Glutamatergic neuron (in vitro differentiated cells): Measurements from ENCODE around the gene KCTD2. TPM values are rescaled to one million over a fixed set of nuclear protein-coding genes. Genes with fewer than 3 reads are reported as not detected.

Experiments used
- DNase-seq: peaks from one replicate; pipeline ENCODE4 v3.0.0; 2022
- H3K27ac Mint-ChIP-seq: one replicate; pipeline ENCODE4 v1.8.0; 2020; ENCODE audit warnings: mild to moderate bottlenecking, mixed read lengths, inconsistent platforms; ENCODE audit not compliant: unreplicated experiment
- H3K27me3 Mint-ChIP-seq: one replicate; pipeline ENCODE4 v1.8.0; 2020; ENCODE audit warnings: mild to moderate bottlenecking, moderate library complexity, mixed read lengths, inconsistent platforms; ENCODE audit not compliant: unreplicated experiment
- H3K36me3 Mint-ChIP-seq: one replicate; pipeline ENCODE4 v1.8.0; 2020; ENCODE audit warnings: mild to moderate bottlenecking, mixed read lengths, inconsistent platforms; ENCODE audit not compliant: unreplicated experiment
- H3K4me1 Mint-ChIP-seq: one replicate; pipeline ENCODE4 v1.8.0; 2020; ENCODE audit warnings: mild to moderate bottlenecking, low read depth, mixed read lengths, inconsistent platforms; ENCODE audit not compliant: unreplicated experiment
- H3K4me3 Mint-ChIP-seq: one replicate; pipeline ENCODE4 v1.8.0; 2020; ENCODE audit warnings: mild to moderate bottlenecking, mixed read lengths, inconsistent platforms; ENCODE audit not compliant: unreplicated experiment
- H3K9me3 Mint-ChIP-seq: one replicate; pipeline ENCODE4 v1.8.0; 2020; ENCODE audit warnings: mild to moderate bottlenecking, moderate library complexity, mixed read lengths, inconsistent platforms; ENCODE audit not compliant: unreplicated experiment
- total RNA-seq: library from RNA; stranded (reverse); fragmentation: NEBNext Ultra II Directional; extraction: Animal tissue kit (Norgen Biotek cat#: 25700); gene quantifications from one replicate; pipeline ENCODE4 v1.2.1, GENCODE V29; 2021; ENCODE audit not compliant: unreplicated experiment
- TF ChIP-seq, protein P1 (sequence below): fragments of 200-600 bp; sonication (generic); IDR thresholded peaks from one replicate; pipeline ENCODE4 v1.5.0; 2021; ENCODE audit not compliant: partially characterized antibody, unreplicated experiment

Gene KCTD2
- total RNA-seq, 1 donor from 2014 or later: 23.4 TPM

DNA sequence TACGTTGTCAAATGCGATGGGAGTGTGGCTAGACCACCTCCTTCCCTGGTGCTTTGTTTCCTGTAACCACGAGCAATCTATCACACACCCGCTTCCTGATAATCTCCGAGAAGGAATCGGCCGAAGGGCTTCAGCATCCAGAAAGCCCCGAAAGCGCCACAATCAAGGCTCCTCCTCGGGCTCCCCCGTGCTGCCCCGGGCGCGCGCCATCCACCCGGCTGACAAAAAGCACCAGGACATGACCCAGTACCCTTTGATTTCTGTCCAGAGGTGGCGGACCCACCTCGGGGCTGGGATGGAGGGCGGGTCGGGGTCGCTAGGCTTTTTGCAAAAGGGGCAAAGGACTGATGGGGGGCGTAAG, 62.0 kb downstream of the KCTD2 start:
- Mint-ChIP-seq H3K36me3 (no peaks in the 10 kb centered on the region), H3K4me1 (peaks cover under 1% of the 10 kb centered on the region), H3K4me3 (peak overlapping the region; percentile 88), H3K9me3 (peaks cover 6% of the 10 kb centered on the region), H3K27ac (no peak overlapping the region), H3K27me3 (peaks cover 8% of the 10 kb centered on the region)
- TF ChIP-seq, protein P1, sequence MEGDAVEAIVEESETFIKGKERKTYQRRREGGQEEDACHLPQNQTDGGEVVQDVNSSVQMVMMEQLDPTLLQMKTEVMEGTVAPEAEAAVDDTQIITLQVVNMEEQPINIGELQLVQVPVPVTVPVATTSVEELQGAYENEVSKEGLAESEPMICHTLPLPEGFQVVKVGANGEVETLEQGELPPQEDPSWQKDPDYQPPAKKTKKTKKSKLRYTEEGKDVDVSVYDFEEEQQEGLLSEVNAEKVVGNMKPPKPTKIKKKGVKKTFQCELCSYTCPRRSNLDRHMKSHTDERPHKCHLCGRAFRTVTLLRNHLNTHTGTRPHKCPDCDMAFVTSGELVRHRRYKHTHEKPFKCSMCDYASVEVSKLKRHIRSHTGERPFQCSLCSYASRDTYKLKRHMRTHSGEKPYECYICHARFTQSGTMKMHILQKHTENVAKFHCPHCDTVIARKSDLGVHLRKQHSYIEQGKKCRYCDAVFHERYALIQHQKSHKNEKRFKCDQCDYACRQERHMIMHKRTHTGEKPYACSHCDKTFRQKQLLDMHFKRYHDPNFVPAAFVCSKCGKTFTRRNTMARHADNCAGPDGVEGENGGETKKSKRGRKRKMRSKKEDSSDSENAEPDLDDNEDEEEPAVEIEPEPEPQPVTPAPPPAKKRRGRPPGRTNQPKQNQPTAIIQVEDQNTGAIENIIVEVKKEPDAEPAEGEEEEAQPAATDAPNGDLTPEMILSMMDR: no peak
- DNase-seq: no peak

DNA sequence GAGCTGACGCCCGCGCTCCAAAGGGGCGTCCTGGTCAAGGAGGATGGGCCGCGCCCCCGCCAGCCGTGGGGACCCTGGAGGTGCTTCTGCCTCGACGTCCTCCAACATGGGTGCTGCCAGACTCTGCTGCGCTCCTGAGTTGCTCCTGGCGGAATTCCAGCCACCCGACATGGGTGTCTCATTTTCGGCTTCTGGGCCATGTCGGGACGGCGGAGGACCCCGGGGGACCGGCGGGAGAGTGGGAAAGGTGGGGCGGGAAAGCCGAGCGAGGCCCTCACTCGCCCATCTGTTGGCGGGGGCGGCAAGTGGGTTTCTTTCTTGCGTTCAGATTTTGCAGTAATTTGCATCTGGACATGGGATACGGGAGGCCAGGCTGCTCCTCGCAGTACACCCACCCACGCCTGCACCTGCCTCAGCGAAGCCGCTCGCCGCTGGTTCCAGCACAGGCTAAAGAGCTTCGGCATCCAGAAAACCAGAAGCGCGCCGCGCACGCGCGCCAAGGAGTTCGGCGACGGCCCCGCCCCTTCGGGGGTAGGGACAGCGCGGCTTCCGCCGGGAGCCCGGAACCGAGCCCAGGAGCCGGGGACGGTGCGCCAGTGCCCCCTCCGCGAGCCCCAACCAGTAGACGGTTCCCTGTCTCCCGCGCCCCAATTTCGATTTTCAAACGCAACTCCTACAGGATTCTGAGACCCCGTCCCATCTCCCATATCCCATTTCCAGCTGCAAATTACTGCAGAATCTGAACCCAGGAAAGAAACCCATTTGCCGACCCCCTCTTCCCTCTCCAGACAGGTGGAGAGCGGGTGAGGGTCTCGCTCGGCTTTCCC, 62.6 kb downstream of the KCTD2 start, which contains the start of gene ARMC7:
Gene ARMC7 (plus strand): TSS at position 563 of the 827 bp plus-strand sequence. CDS start 320 bp downstream, outside the sequence.
- Mint-ChIP-seq H3K4me3 (peak within 1 kb of the TSS; percentile 88), H3K4me1 (peaks cover 2% of the 10 kb centered on the region)
- TF ChIP-seq, protein P1: no peak

DNA sequence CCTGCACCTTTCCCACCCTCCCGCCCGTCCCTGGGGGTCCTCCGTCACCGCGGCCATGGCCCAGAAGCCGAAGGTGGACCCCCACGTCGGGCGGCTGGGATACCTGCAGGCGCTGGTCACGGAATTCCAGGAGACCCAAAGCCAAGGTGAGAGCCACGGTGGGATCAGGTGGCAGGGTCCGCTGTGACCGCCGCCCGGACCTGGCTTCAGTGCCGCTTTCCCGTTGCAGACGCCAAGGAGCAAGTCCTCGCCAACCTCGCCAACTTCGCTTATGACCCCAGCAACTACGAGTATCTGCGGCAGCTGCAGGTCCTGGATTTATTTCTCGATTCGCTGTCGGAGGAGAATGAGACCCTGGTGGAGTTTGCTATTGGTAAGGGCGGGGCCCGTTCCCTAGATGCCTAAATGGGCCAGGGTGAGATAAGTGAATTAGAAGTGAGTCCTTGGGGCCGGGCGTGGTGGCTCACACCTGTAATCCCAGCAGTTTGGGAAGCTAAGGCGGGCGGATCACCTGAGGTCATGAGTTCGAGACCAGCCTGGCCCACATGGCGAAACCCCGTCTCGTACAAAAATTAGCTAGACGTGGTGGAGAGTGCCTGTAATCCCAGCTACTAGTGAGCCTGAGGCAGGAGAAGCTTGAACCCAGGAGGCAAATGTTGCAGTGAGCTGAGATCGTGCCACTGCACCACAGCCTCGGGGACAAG, 63.4 kb downstream of the KCTD2 start:
- TF ChIP-seq, protein P1: no peak
- H3K36me3 Mint-ChIP-seq: no peaks in the 10 kb centered on the region
- H3K27me3 Mint-ChIP-seq: peaks cover 6% of the 10 kb centered on the region
- no peak for DNase-seq
- peaks cover 2% of the 10 kb centered on the region for H3K4me1 Mint-ChIP-seq
- peaks cover 6% of the 10 kb centered on the region for H3K9me3 Mint-ChIP-seq
- H3K27ac Mint-ChIP-seq: no peak overlapping the region
- peak overlapping the region; percentile 88 for H3K4me3 Mint-ChIP-seq

More for the DNA sequence above, 62.6 kb downstream of the KCTD2 start, which contains the start of gene ARMC7:
- Mint-ChIP-seq H3K27ac (no peak within 1 kb of the TSS), H3K27me3 (peaks cover 6% of the 10 kb centered on the region), H3K36me3 (no peaks in the 10 kb centered on the region), H3K9me3 (peaks cover 6% of the 10 kb centered on the region)
- DNase-seq: peak; percentile 91

DNA sequence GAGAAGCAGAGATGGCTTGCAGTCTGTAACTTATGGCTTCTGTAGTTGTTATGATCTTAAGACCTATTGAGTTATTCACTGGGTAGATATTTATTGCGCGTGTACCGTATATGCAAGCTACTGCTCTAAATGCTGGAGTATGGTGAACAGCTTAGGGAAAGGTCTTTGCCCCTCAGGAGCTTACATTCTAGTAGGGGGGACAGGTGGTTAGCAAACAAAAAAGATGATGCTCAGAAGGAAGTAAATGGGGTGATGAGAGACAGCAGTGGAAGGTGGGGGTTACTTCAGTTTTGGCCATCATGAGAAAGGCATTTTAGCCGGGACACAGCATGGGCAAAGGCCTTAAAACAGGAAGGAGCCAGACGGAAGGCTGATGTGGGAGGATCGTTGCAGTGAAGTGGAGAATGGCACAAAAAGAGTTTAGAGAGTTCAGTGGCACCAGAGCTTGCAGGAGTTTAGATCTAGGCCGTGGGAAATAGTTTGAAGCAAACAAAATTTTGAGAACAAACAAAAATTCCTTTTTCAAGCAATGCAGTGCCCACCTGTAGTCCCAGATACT, 64.8 kb downstream of the KCTD2 start:
- H3K36me3 Mint-ChIP-seq: no peaks in the 10 kb centered on the region
- peak overlapping the region; percentile 25 for H3K4me3 Mint-ChIP-seq
- H3K4me1 Mint-ChIP-seq: peaks cover 2% of the 10 kb centered on the region
- no peak overlapping the region for H3K27ac Mint-ChIP-seq
- H3K27me3 Mint-ChIP-seq: peaks cover 3% of the 10 kb centered on the region
- H3K9me3 Mint-ChIP-seq: peaks cover 4% of the 10 kb centered on the region
- no peak for DNase-seq
- TF ChIP-seq, protein P1: no peak
